Kidney (tissue), 14 donors: ENCODE measurements around the gene PDIA5. TPM values are rescaled to one million over a fixed set of nuclear protein-coding genes. Genes with fewer than 3 reads are reported as not detected.

ENCODE experiments used
- DNase-seq, 5 donors: peaks; one replicate each; pipeline ENCODE4 v3.0.0-alpha.2; 2013 to 2020
- FAIRE-seq: peaks from 2 replicates; lab custom pipeline; 2012; peaks lifted over from hg19 to GRCh38; lab: Jason Lieb, UNC
- H3K27ac ChIP-seq, 2 donors: one replicate each; pipeline ENCODE4 v1.7.0; 2013; ENCODE audit warnings: low read depth in 2 of 2, low read length in 2 of 2, inconsistent platforms in 1 of 2
- H3K27me3 ChIP-seq: one replicate; pipeline ENCODE4 v1.7.1; 2013; ENCODE audit warnings: low read length, inconsistent platforms; ENCODE audit not compliant: control insufficient read depth, insufficient read depth
- H3K36me3 ChIP-seq, 3 donors: one replicate each; pipeline versions ENCODE4 v1.7.0 to v1.7.1; 2013; ENCODE audit warnings: low read length in 3 of 3, control low read depth in 1 of 3, inconsistent platforms in 1 of 3; ENCODE audit not compliant: insufficient read depth in 3 of 3, control insufficient read depth in 2 of 3
- H3K4me1 ChIP-seq, 3 donors: one replicate each; pipeline versions ENCODE4 v1.7.0 to v1.7.1; 2013; ENCODE audit warnings: low read length in 3 of 3, inconsistent platforms in 1 of 3, low read depth in 1 of 3; ENCODE audit not compliant: control insufficient read depth in 2 of 3, insufficient read depth in 2 of 3
- H3K4me3 ChIP-seq, 3 donors: one replicate each; pipeline versions ENCODE4 v1.7.0 to v1.8.1; 2013; ENCODE audit warnings: low read length in 3 of 3, control low read depth in 1 of 3, inconsistent platforms in 1 of 3
- H3K9ac ChIP-seq, 3 donors: one replicate each; pipeline versions ENCODE4 v1.7.0 to v1.7.1; 2013; ENCODE audit warnings: low read length in 3 of 3, control low read depth in 1 of 3, inconsistent platforms in 1 of 3
- H3K9me3 ChIP-seq, 3 donors: one replicate each; pipeline versions ENCODE4 v1.7.0 to v1.7.1; 2013; ENCODE audit warnings: low read length in 3 of 3, control low read depth in 1 of 3, inconsistent platforms in 1 of 3; ENCODE audit not compliant: control insufficient read depth in 2 of 3, insufficient read depth in 1 of 3
- intact Hi-C: fragments of 100-400 bp; cut with DNase I; formaldehyde crosslinking; loops from one replicate; pipeline ENCODE4 v1.11.1; 2022
- polyA plus RNA-seq: library from polyadenylated mRNA; stranded (reverse); fragments of 350-450 nt; fragmentation: Illumina TruSeq; extraction: RNeasy Lipid Tissue Mini Kit (QIAGEN cat#74804); gene quantifications from one replicate; pipeline ENCODE4 v1.2.3, GENCODE V29; 2014; ENCODE audit warnings: low read depth, low replicate concordance; ENCODE audit not compliant: insufficient read depth
- total RNA-seq: library from RNA; stranded (reverse); fragmentation: NEBNext Ultra II Directional; extraction: Animal tissue kit (Norgen Biotek cat#: 25700); gene quantifications from one replicate; pipeline ENCODE4 v1.2.1, GENCODE V29; 2021
- TF ChIP-seq, protein P1 (sequence below): IDR thresholded peaks from 3 replicates; pipeline ENCODE4 v1.5.1; 2012; ENCODE audit warnings: mild to moderate bottlenecking, moderate library complexity, borderline replicate concordance; ENCODE audit not compliant: insufficient read depth; ENCODE audit errors: extremely low read depth
- donor health status: control.
- donor health status: control.
- donor health status: control.
- donor health status: control.
- donor health status: control.
- donor health status: DM: yes; HTN: yes; CAD: no.
- donor health status: Normal renal cell carcinoma (clear cell type).

The PDIA5 gene
- total and polyA plus RNA-seq, 2 donors from 2014 or later: 19.9 to 27.9 TPM

DNA sequence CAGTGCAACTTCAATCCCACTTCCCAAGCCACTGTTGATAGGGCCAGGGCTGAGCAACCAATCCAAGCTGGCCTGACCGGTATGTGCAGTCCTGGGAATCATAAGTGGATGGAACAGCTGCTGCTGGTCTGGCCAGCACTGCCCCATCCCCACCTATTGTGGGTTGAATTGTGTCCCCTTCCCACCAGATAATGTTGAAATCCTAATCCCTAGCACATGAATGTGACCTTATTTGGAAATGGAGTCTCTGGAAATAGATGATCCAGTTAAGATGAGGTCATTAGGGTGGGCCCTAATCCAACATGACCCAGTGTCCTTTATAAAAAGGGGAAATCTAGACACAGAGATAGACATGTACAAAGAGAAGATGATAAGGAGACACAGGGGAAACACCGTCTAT is 13.7 kb upstream of the PDIA5 start:
- H3K36me3 ChIP-seq: no peaks in the 10 kb centered on the region
- no peak overlapping the region for H3K27ac ChIP-seq
- FAIRE-seq (no peak), DNase-seq (no peak)
- H3K4me3 ChIP-seq: no peak overlapping the region
- no peaks in the 10 kb centered on the region for H3K4me1 ChIP-seq
- no peaks in the 10 kb centered on the region for H3K9me3 ChIP-seq
- intact Hi-C loops: no loop called here
- TF ChIP-seq, protein P1, sequence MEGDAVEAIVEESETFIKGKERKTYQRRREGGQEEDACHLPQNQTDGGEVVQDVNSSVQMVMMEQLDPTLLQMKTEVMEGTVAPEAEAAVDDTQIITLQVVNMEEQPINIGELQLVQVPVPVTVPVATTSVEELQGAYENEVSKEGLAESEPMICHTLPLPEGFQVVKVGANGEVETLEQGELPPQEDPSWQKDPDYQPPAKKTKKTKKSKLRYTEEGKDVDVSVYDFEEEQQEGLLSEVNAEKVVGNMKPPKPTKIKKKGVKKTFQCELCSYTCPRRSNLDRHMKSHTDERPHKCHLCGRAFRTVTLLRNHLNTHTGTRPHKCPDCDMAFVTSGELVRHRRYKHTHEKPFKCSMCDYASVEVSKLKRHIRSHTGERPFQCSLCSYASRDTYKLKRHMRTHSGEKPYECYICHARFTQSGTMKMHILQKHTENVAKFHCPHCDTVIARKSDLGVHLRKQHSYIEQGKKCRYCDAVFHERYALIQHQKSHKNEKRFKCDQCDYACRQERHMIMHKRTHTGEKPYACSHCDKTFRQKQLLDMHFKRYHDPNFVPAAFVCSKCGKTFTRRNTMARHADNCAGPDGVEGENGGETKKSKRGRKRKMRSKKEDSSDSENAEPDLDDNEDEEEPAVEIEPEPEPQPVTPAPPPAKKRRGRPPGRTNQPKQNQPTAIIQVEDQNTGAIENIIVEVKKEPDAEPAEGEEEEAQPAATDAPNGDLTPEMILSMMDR: no peak
- H3K9ac ChIP-seq: no peak overlapping the region
- H3K27me3 ChIP-seq: no peaks in the 10 kb centered on the region

DNA sequence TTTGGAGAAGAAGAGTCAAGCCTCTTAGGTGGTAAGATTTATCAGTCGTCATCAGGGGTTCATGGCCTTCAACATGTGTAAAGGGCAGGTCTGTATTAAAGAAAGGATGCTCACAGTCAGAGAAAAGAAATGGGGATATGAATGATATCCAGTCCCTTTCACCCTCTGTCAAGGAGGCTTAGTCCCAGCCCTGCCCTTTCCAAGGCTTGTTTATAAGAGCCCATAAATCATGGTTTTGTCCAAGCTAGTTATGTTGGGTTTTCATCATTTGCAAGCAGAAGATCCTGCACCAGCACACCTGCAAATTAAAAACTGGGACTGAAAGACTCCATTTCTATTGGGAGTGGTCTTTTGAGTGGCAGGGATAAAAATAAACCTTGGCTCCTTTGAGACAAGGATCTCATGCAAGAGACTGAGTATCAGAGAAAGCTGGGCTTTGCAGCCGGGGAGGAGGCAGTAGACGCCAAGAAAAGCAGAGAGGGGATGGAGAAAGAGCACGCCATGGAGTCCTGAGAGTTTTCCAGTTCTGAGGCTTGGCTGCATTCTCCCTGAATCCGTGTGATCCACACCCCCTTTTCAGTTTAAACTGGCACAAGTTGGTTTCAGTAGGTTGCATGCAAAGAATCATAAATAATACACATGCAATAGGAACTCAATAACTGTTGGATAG is 12.6 kb upstream of the PDIA5 start:
- no peaks in the 10 kb centered on the region for H3K4me1 ChIP-seq
- TF ChIP-seq, protein P1: no peak
- no peak overlapping the region for H3K9ac ChIP-seq
- H3K36me3 ChIP-seq: no peaks in the 10 kb centered on the region
- FAIRE-seq (no peak), DNase-seq (no peak)
- no peak overlapping the region for H3K27ac ChIP-seq
- no peak overlapping the region for H3K4me3 ChIP-seq
- no peaks in the 10 kb centered on the region for H3K27me3 ChIP-seq
- intact Hi-C loops: no loop called here
- H3K9me3 ChIP-seq: no peaks in the 10 kb centered on the region

DNA sequence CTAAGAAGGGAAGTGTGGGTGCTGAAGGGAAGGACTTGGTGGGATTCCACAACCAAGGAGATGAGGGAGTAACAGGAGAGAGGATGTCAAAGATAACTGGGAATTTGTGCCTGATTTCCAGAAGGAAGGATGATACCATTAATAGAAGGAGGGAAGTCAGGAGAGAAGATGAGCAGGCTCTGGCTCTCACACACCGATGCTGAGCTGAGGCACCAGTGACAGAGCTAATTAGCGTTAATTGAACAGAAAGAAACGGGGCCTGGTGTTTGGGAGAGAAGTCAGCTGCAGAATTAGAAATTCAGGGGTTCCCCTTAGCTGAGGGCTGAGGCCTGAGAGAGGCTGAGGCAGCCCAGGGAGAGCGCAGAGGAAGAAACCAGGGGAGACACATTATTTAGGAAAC is 11.9 kb upstream of the PDIA5 start:
- H3K4me1 ChIP-seq: no peaks in the 10 kb centered on the region
- H3K9ac ChIP-seq: no peak overlapping the region
- H3K9me3 ChIP-seq: no peaks in the 10 kb centered on the region
- FAIRE-seq (no peak), DNase-seq (no peak)
- H3K27me3 ChIP-seq: no peaks in the 10 kb centered on the region
- no peak overlapping the region for H3K4me3 ChIP-seq
- no peaks in the 10 kb centered on the region for H3K36me3 ChIP-seq
- intact Hi-C loops: no loop called here
- TF ChIP-seq, protein P1: no peak
- no peak overlapping the region for H3K27ac ChIP-seq

DNA sequence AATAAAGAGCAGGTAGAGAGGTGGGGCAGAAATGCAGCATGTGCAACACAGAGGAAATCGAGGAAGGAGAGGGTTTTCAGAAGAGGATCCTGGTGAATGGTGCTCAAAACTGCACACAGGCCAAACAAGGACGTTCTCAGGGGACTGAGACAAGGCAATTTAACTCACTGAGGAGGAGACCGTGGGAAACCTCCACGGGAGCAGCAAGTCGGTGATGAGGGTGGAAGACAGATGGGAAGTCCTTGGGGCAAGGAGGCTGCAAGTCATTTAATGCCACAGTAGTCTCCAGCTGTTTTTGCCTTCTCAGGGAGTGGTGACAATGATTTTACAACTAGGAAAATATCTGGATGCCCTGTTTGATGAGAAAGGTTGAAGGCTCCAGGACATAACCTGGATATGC is 11.5 kb upstream of the PDIA5 start:
- Histone ChIP-seq H3K4me3 (no peak overlapping the region), H3K9ac (no peak overlapping the region), H3K27ac (no peak overlapping the region), H3K27me3 (no peaks in the 10 kb centered on the region), H3K36me3 (no peaks in the 10 kb centered on the region), H3K4me1 (no peaks in the 10 kb centered on the region), H3K9me3 (no peaks in the 10 kb centered on the region)
- DNase-seq: no peak
- TF ChIP-seq, protein P1: no peak
- FAIRE-seq: no peak
- intact Hi-C loops: no loop called here
